Keratinocyte (primary cell): ENCODE measurements around the gene SH3RF2. TPM values are rescaled to one million over a fixed set of nuclear protein-coding genes. Genes with fewer than 3 reads are reported as not detected.

Source experiments
- DNase-seq: peaks from one replicate; pipeline ENCODE4 v3.0.0-alpha.2; 2011; ENCODE audit warnings: low read depth, missing footprints, low spot score
- FAIRE-seq: peaks from 2 replicates; lab custom pipeline; 2011; peaks lifted over from hg19 to GRCh38; lab: Jason Lieb, UNC
- H2AFZ ChIP-seq: 2 replicates; pipeline ENCODE4 v1.6.0; 2012; ENCODE audit warnings: low read length, control low read depth, inconsistent platforms; ENCODE audit not compliant: control insufficient read depth
- H3K27ac ChIP-seq: 2 replicates; pipeline ENCODE4 v1.5.1; 2011; ENCODE audit warnings: low read length; ENCODE audit not compliant: control insufficient read depth, insufficient read depth
- H3K27me3 ChIP-seq: 3 replicates; pipeline ENCODE4 v1.6.0; 2011; ENCODE audit warnings: low read length; ENCODE audit not compliant: control insufficient read depth, insufficient read depth; ENCODE audit errors: extremely low read depth
- H3K36me3 ChIP-seq, 2 experiments: 2 replicates in 1 of 2; 3 replicates in 1 of 2; pipeline ENCODE4 v1.5.1; 2011; ENCODE audit warnings: low read length in 2 of 2, mild to moderate bottlenecking in 1 of 2; ENCODE audit not compliant: control insufficient read depth in 2 of 2, insufficient read depth in 2 of 2; ENCODE audit errors: extremely low read depth in 1 of 2
- H3K4me1 ChIP-seq: 3 replicates; pipeline ENCODE4 v1.5.1; 2011; ENCODE audit warnings: low read length; ENCODE audit not compliant: control insufficient read depth, insufficient read depth; ENCODE audit errors: extremely low read depth
- H3K4me2 ChIP-seq: 3 replicates; pipeline ENCODE4 v1.6.0; 2011; ENCODE audit warnings: low read depth, low read length; ENCODE audit not compliant: control insufficient read depth, insufficient read depth; ENCODE audit errors: extremely low read depth
- H3K4me3 ChIP-seq, 3 experiments: fragments of 200-600 bp in 1 of 3; sonication (generic) in 1 of 3; 2 replicates in 2 of 3; 3 replicates in 1 of 3; pipeline ENCODE4 v1.5.1; 2011 to 2016; ENCODE audit warnings: low read length in 3 of 3, mild to moderate bottlenecking in 3 of 3, control low read depth in 2 of 3, inconsistent platforms in 1 of 3, low read depth in 1 of 3, mixed read lengths in 1 of 3, mixed run types in 1 of 3, moderate library complexity in 1 of 3; ENCODE audit not compliant: control insufficient read depth in 2 of 3, insufficient read depth in 2 of 3; ENCODE audit errors: extremely low read depth in 1 of 3
- H3K79me2 ChIP-seq: 2 replicates; pipeline ENCODE4 v1.6.0; 2012; ENCODE audit warnings: low read length; ENCODE audit not compliant: control insufficient read depth, insufficient read depth
- H3K9ac ChIP-seq: 3 replicates; pipeline ENCODE4 v1.6.0; 2011; ENCODE audit warnings: low read length; ENCODE audit not compliant: control insufficient read depth, insufficient read depth; ENCODE audit errors: extremely low read depth
- H3K9me1 ChIP-seq: 3 replicates; pipeline ENCODE4 v1.6.0; 2011; ENCODE audit warnings: low read length; ENCODE audit not compliant: control insufficient read depth, insufficient read depth; ENCODE audit errors: extremely low read depth
- H3K9me3 ChIP-seq: 2 replicates; pipeline ENCODE4 v1.5.1; 2012; ENCODE audit warnings: low read depth, low read length; ENCODE audit not compliant: control insufficient read depth
- H4K20me1 ChIP-seq: 3 replicates; pipeline ENCODE4 v1.6.0; 2011; ENCODE audit warnings: low read length; ENCODE audit not compliant: control insufficient read depth, insufficient read depth; ENCODE audit errors: extremely low read depth
- EZH2 ChIP-seq: IDR thresholded peaks from one replicate; pipeline ENCODE4 v1.6.1; 2012; ENCODE audit warnings: inconsistent platforms, mild to moderate bottlenecking, low read length, moderate library complexity
- dilution Hi-C: fragments of 300-500 bp; cut with MboI; formaldehyde crosslinking; loops from one replicate; pipeline ENCODE4 v1.7.0; 2020; ENCODE audit warnings: low sequenced_read_pairs; ENCODE audit not compliant: extremely low pct_ligation_motif_present
- polyA plus RNA-seq, 5 experiments: library from polyadenylated mRNA; depleted of rRNA in 3 of 5; stranded (reverse) in 3 of 5; stranded (forward) in 1 of 5; unstranded in 1 of 5; fragments of >200 nt; gene quantifications; 1 replicate in 1 of 5; 2 replicates in 3 of 5; 3 replicates in 1 of 5; pipeline versions ENCODE4 v1.2.1 to v1.2.3, GENCODE V29; 2011 to 2012; ENCODE audit warnings: missing spikeins in 2 of 5, low read depth in 1 of 5, low replicate concordance in 1 of 5
- TF ChIP-seq, protein P1 (sequence below), 3 experiments: IDR thresholded peaks in 1 of 3; conservative IDR thresholded peaks in 1 of 3; optimal IDR thresholded peaks in 1 of 3; 2 replicates in 2 of 3; 3 replicates in 1 of 3; pipeline versions ENCODE3 to v1.5.1; 2011; ENCODE audit warnings: low read length in 3 of 3, mild to moderate bottlenecking in 3 of 3, moderate library complexity in 2 of 3, control low read depth in 1 of 3, inconsistent platforms in 1 of 3; ENCODE audit not compliant: insufficient read depth in 2 of 3; ENCODE audit errors: extremely low read depth in 1 of 3

The SH3RF2 gene
- polyA plus RNA-seq, 1 donor (not counting 4 experiments of a cell fraction or from before 2014, with no cell fraction given): 43.7 TPM

DNA sequence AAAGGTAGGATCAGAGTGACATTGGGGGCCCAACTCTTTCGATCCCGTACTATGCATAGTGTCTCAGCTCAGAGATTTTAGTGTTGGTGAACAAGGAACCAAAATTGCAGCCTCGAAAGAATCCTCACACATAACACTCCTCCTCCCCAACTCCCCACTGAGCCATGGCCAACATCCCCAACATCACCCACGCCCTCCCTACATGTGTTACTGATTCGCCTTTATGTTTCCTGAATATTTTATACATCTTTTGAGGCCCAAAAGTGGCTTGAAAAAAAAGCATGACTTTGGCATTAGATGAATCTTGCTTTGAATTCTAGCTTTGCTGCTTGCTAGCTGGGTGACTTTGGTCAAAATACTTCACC lies 123.8 kb downstream of the SH3RF2 start:
- H4K20me1 ChIP-seq: no peaks in the 10 kb centered on the region
- no peaks in the 10 kb centered on the region for H3K27me3 ChIP-seq
- no peak overlapping the region for H3K27ac ChIP-seq
- TF ChIP-seq, protein P1, sequence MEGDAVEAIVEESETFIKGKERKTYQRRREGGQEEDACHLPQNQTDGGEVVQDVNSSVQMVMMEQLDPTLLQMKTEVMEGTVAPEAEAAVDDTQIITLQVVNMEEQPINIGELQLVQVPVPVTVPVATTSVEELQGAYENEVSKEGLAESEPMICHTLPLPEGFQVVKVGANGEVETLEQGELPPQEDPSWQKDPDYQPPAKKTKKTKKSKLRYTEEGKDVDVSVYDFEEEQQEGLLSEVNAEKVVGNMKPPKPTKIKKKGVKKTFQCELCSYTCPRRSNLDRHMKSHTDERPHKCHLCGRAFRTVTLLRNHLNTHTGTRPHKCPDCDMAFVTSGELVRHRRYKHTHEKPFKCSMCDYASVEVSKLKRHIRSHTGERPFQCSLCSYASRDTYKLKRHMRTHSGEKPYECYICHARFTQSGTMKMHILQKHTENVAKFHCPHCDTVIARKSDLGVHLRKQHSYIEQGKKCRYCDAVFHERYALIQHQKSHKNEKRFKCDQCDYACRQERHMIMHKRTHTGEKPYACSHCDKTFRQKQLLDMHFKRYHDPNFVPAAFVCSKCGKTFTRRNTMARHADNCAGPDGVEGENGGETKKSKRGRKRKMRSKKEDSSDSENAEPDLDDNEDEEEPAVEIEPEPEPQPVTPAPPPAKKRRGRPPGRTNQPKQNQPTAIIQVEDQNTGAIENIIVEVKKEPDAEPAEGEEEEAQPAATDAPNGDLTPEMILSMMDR (optimal IDR thresholded peaks at IDR 0.05 in 1 of 3, IDR thresholded peaks at IDR 0.05 in 1 of 3, conservative IDR thresholded peaks at IDR 0.05 in 1 of 3; ENCODE audit: extremely low read depth in 1 of 3, insufficient read depth in 2 of 3, low read length in 3 of 3): no peak
- no peak for TF ChIP-seq EZH2
- no peaks in the 10 kb centered on the region for H3K79me2 ChIP-seq
- H3K4me2 ChIP-seq: no peak overlapping the region
- H3K9ac ChIP-seq: no peak overlapping the region
- H3K9me1 ChIP-seq: no peaks in the 10 kb centered on the region
- H3K4me1 ChIP-seq: no peaks in the 10 kb centered on the region
- DNase-seq (no peak), FAIRE-seq (no peak)
- peaks cover 46 to 74% of the 10 kb centered on the region in 2 experiments for H3K36me3 ChIP-seq
- no peak overlapping the region for H3K4me3 ChIP-seq
- no peak overlapping the region for H2AFZ ChIP-seq
- dilution Hi-C loops: no loop called here
- no peaks in the 10 kb centered on the region for H3K9me3 ChIP-seq

- peaks cover 11% of the 10 kb centered on the region for H3K4me1 ChIP-seq
- H3K27ac ChIP-seq: no peak overlapping the region
- no peaks in the 10 kb centered on the region for H4K20me1 ChIP-seq
- no peak for TF ChIP-seq EZH2
- TF ChIP-seq, protein P1 (optimal IDR thresholded peaks at IDR 0.05 in 1 of 3, IDR thresholded peaks at IDR 0.05 in 1 of 3, conservative IDR thresholded peaks at IDR 0.05 in 1 of 3; ENCODE audit: extremely low read depth in 1 of 3, insufficient read depth in 2 of 3, low read length in 3 of 3): no peak
- H3K79me2 ChIP-seq: no peaks in the 10 kb centered on the region
- H3K4me2 ChIP-seq: no peak overlapping the region
- H3K9me1 ChIP-seq: no peaks in the 10 kb centered on the region
- peaks cover 30 to 40% of the 10 kb centered on the region in 2 experiments for H3K36me3 ChIP-seq
- no peaks in the 10 kb centered on the region for H3K27me3 ChIP-seq
- DNase-seq (no peak), FAIRE-seq (no peak)
- dilution Hi-C loops: no loop called here
- no peaks in the 10 kb centered on the region for H3K9me3 ChIP-seq
- H2AFZ ChIP-seq: no peak overlapping the region
- H3K9ac ChIP-seq: no peak overlapping the region
- H3K4me3 ChIP-seq: no peak overlapping the region
Measured at GRCh38 chr5:146066968-146067367, 130.6 kb downstream of the SH3RF2 start.
